Fibroblast of lung (primary cell): ENCODE measurements around the gene ELMOD3. TPM values are rescaled to one million over a fixed set of nuclear protein-coding genes. Genes with fewer than 3 reads are reported as not detected.
"Not testable (repeated sequence)": the region's sequence is repeated elsewhere in the genome, so short reads cannot be mapped to it uniquely, and the experiment has no call there.

ENCODE experiments used
- DNase-seq, 2 donors: peaks; one replicate each; pipeline versions ENCODE4 v3.0.0 to v3.0.0-alpha.2; 2010; ENCODE audit warnings: low read depth in 2 of 2
- H2AFZ ChIP-seq: 2 replicates; pipeline ENCODE4 v1.5.1; 2012; ENCODE audit warnings: low read length, control low read depth, inconsistent platforms
- H3K27ac ChIP-seq: 2 replicates; pipeline ENCODE4 v1.5.1; 2011; ENCODE audit warnings: low read length, control low read depth; ENCODE audit not compliant: insufficient read depth
- H3K27me3 ChIP-seq: 2 replicates; pipeline ENCODE4 v1.5.1; 2011; ENCODE audit warnings: mild to moderate bottlenecking, low read length; ENCODE audit not compliant: control insufficient read depth, insufficient read depth
- H3K36me3 ChIP-seq: 2 replicates; pipeline ENCODE4 v1.5.1; 2011; ENCODE audit warnings: low read length; ENCODE audit not compliant: control insufficient read depth, insufficient read depth
- H3K4me1 ChIP-seq: 2 replicates; pipeline ENCODE4 v1.5.1; 2011; ENCODE audit warnings: low read length; ENCODE audit not compliant: control insufficient read depth, insufficient read depth; ENCODE audit errors: extremely low read depth
- H3K4me2 ChIP-seq: 2 replicates; pipeline ENCODE4 v1.5.1; 2011; ENCODE audit warnings: low read length, control low read depth; ENCODE audit not compliant: insufficient read depth; ENCODE audit errors: extremely low read depth
- H3K4me3 ChIP-seq, 4 experiments: fragments of 200-600 bp in 1 of 4; sonication (generic) in 1 of 4; replicated peaks in 1 of 4; 2 replicates each; pipeline ENCODE4 v1.5.1; 2011 to 2016; ENCODE audit warnings: low read length in 4 of 4, low read depth in 3 of 4, mild to moderate bottlenecking in 3 of 4, control low read depth in 2 of 4, inconsistent platforms in 1 of 4, mixed read lengths in 1 of 4; ENCODE audit not compliant: insufficient read depth in 1 of 4; ENCODE audit errors: control extremely low read depth in 1 of 4
- H3K79me2 ChIP-seq: 2 replicates; pipeline ENCODE4 v1.5.1; 2012; ENCODE audit warnings: mild to moderate bottlenecking, low read length, inconsistent platforms; ENCODE audit not compliant: control insufficient read depth, insufficient read depth
- H3K9ac ChIP-seq: 2 replicates; pipeline ENCODE4 v1.5.1; 2011; ENCODE audit warnings: mild to moderate bottlenecking, low read length, control low read depth; ENCODE audit not compliant: insufficient read depth
- H3K9me3 ChIP-seq: 2 replicates; pipeline ENCODE4 v1.5.1; 2012; ENCODE audit warnings: low read depth, low read length; ENCODE audit not compliant: control insufficient read depth, insufficient read depth
- H4K20me1 ChIP-seq: 2 replicates; pipeline ENCODE4 v1.5.1; 2011; ENCODE audit warnings: low read length; ENCODE audit not compliant: control insufficient read depth, insufficient read depth; ENCODE audit errors: extremely low read depth
- EZH2 ChIP-seq: IDR thresholded peaks from 2 replicates; pipeline ENCODE4 v1.5.1; 2012; ENCODE audit warnings: low read length, control low read depth, mild to moderate bottlenecking; ENCODE audit errors: missing control alignments
- polyA plus RNA-seq, 2 donors: library from polyadenylated mRNA; depleted of rRNA in 1 of 2; stranded (reverse) in 1 of 2; unstranded in 1 of 2; fragments of >200 nt; gene quantifications; 2 replicates each; pipeline ENCODE4 v1.2.1, GENCODE V29; 2011 to 2012; ENCODE audit warnings: missing spikeins in 1 of 2
- total RNA-seq: library from RNA; depleted of rRNA; stranded (reverse); fragments of >200 nt; gene quantifications from 2 replicates; pipeline ENCODE4 v1.2.1, GENCODE V29; 2014
- TF ChIP-seq, protein P1 (sequence below), 2 donors: IDR thresholded peaks in 1 of 2; conservative IDR thresholded peaks in 1 of 2; 1 replicate in 1 of 2; 2 replicates in 1 of 2; pipeline ENCODE4 v1.5.1; 2011 to 2012; ENCODE audit warnings: low read length in 2 of 2, control low read depth in 1 of 2, inconsistent platforms in 1 of 2, low read depth in 1 of 2, mild to moderate bottlenecking in 1 of 2

Gene ELMOD3
- total and polyA plus RNA-seq, 2 donors (not counting 1 experiment from before 2014, with no cell fraction given), result 13.0 to 27.9 TPM

DNA sequence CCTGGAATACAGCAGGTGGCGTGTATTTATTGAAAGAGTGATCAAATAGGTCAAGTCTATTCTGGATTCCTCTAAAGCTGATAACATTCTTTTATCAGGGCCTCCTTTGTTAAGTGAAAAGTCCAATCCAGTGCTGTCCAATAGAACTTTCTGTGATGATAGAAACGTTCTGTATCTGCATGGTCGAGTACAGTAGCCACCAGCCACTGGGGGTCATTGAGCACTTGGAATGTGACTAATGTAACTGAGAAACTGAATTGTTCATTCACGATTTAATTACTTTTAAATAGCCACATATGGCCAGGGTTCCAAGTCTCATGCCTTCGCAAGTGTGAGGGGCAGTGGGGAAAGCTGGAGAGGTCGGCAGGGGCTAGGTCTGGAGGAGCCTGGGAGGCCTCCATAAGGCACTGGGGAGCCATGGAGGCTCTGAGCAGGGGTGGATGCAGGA lies 84.5 kb downstream of the ELMOD3 start:
- H3K27me3 ChIP-seq, result no peaks in the 10 kb centered on the region
- H3K36me3 ChIP-seq, result no peaks in the 10 kb centered on the region
- no peaks in the 10 kb centered on the region for H3K9me3 ChIP-seq
- H3K9ac ChIP-seq, result no peak overlapping the region
- peaks cover 19% of the 10 kb centered on the region for H3K4me1 ChIP-seq
- H2AFZ ChIP-seq, result no peak overlapping the region
- H3K4me3 ChIP-seq, result no peak overlapping the region
- no peak overlapping the region for H3K4me2 ChIP-seq
- no peak for TF ChIP-seq EZH2
- TF ChIP-seq, protein P1, sequence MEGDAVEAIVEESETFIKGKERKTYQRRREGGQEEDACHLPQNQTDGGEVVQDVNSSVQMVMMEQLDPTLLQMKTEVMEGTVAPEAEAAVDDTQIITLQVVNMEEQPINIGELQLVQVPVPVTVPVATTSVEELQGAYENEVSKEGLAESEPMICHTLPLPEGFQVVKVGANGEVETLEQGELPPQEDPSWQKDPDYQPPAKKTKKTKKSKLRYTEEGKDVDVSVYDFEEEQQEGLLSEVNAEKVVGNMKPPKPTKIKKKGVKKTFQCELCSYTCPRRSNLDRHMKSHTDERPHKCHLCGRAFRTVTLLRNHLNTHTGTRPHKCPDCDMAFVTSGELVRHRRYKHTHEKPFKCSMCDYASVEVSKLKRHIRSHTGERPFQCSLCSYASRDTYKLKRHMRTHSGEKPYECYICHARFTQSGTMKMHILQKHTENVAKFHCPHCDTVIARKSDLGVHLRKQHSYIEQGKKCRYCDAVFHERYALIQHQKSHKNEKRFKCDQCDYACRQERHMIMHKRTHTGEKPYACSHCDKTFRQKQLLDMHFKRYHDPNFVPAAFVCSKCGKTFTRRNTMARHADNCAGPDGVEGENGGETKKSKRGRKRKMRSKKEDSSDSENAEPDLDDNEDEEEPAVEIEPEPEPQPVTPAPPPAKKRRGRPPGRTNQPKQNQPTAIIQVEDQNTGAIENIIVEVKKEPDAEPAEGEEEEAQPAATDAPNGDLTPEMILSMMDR (conservative IDR thresholded peaks at IDR 0.05 in 1 of 2, IDR thresholded peaks at IDR 0.05 in 1 of 2; ENCODE audit: low read depth in 1 of 2, low read length in 2 of 2), result no peak
- H3K27ac ChIP-seq, result no peak overlapping the region
- H3K79me2 ChIP-seq, result no peaks in the 10 kb centered on the region
- no peaks in the 10 kb centered on the region for H4K20me1 ChIP-seq
- no peak for DNase-seq

DNA sequence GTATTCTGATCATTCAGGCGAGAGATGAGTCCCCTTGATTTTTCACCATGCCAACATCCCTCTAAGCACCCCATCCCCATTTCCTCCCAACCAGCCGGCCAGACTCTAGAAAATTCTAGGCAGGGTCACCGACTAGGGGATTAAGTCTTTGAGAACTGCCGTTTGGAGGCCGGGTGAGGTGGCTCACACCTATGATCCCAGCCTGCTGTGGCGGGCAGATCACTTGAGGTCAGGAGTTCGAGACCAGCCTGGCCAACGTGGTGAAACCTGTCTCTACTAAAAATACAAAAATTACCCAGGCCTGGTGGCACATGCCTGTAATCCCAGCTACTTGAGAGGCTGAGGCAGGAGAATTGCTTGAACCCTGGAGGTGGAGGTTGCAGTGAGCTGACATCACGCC lies 85.0 kb downstream of the ELMOD3 start:
- H3K9me3 ChIP-seq, H3K79me2 ChIP-seq, H3K36me3 ChIP-seq, H4K20me1 ChIP-seq, H3K9ac ChIP-seq, H2AFZ ChIP-seq, H3K4me2 ChIP-seq, H3K4me3 ChIP-seq, H3K27ac ChIP-seq, H3K27me3 ChIP-seq, DNase-seq: not testable (repeated sequence)
- H3K4me1 ChIP-seq, result peaks cover 17% of the 10 kb centered on the region

DNA sequence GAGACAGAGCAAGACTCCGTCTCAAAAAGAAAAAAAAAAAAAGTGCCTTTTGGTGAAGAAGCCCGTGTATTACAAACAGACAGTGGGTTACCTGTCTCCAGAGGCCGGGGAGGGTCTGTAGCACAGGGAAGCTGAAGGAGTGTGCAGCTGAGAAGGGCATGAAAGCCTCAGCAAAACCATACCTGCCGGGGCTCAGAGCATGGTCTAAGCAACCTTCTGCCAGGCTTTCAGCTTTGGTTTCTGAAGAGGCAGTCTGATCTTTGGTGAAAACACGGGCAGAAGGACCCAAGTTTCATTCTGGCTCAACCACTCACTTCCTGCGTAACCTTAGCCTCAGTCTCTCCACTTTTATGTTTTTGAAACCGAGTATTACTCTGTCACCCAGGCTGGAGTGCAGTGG lies 85.4 kb downstream of the ELMOD3 start:
- H3K27ac ChIP-seq, result no peak overlapping the region
- no peak for DNase-seq

More for the DNA sequence above, 85.4 kb downstream of the ELMOD3 start:
- Histone ChIP-seq H3K27me3 (no peaks in the 10 kb centered on the region), H3K9me3 (no peaks in the 10 kb centered on the region), H3K79me2 (no peaks in the 10 kb centered on the region), H3K4me2 (no peak overlapping the region), H3K36me3 (no peaks in the 10 kb centered on the region), H4K20me1 (no peaks in the 10 kb centered on the region), H3K9ac (no peak overlapping the region), H2AFZ (no peak overlapping the region), H3K4me3 (no peak overlapping the region), H3K4me1 (peaks cover 18% of the 10 kb centered on the region)
- TF ChIP-seq, protein P1 (conservative IDR thresholded peaks at IDR 0.05 in 1 of 2, IDR thresholded peaks at IDR 0.05 in 1 of 2; ENCODE audit: low read depth in 1 of 2, low read length in 2 of 2), result no peak
- TF ChIP-seq EZH2, result no peak
